ENCODE results near the gene PVALEF.

Gene PVALEF

DNA sequence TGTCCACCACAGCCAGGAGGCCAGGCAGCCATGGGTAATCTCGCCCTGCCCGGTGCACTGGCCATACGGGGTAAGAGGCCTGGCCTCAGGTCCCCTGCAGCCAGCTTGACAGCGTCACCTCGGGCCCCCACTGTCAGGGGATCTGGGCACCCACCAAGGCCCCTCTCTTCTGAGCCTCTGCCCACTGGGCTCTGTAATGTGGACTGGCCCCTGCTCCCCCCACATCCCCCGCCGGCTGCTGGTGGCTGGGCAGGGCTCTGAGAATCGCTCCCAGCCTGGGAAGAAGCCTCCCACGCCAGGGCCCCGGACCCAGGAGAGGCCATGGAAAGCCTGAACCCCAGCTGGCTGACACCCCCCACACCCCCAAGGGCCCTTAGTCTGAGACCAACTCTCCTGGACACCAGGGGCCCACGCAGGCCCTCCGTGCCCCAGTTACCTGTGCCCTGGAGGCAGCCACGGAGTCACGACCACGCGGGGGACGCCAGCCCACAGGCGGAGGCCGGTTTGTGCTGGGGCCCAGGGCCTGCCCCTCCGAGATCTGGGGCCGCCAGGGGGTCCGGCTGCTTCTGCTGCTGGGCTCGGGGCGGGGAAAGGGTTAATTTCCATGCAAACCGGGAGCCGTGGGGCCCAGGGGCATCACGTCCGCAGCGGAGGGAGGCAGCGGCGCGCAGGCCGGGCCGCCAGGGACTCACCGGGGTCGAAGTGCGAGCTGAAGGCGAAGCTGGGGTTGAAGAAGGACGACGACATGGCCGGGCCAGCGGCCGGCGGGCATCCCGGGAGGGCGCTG lies at the start of gene PVALEF:
PVALEF (plus strand) TSS at position 262 of the 787 bp plus-strand sequence. CDS start 15,720 bp downstream, outside the sequence.
- DNase-seq = no peak

DNA sequence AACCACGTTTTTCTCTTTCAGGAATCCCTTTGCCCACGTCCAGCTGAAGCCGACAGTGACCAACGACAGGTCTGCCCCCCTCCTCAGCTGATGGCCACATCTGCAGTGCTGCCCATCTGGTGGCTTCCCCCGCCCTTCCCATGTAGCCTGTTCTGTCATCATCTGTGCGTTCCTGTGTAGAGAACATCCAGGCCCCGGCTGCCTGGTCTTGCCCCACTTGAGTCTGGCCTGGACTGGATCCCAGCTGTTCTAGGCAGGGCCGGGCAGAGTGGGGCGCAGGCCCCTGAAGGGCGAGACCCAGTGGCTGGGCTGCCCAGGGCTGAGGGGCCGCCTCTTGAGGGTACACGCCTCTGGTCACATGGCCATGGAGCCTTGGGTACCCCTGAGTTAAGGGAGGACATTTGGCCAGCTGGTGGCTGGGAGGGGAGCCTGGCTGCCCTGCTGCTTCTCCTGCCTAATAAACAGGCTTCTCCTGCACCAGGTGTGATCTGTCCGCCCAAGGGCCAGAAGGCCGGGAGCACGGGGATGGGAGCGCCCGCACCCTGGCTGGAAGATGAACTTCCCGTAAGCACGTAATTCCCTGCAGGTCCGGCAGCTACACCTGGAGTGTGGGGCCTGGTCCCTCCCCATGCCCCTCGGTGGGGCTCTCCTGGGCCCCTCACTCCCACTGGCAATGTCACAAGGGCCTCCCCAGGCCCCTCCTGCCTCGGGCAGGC lies 49.4 kb upstream of the PVALEF start:
- no peak for DNase-seq

DNA sequence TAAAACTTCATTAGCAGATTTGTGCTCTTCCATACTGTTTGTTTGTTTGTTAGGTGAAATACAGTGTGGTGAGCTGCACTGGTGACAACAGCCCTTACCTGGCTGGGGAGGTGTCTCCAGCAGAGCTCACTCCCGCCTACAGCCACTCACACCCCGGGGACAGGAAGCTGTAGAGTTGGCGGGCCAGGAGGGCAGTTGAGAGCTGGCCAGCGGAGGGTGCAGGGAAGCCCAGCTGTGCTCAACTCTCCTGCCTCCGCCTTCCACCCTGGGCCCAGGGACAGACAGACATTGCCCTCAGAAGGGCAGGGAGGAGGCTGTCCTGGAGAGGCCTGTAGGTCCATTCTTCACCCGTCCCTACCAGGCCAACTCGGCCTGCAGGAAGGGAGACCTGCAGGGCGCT lies 48.6 kb upstream of the PVALEF start:
- DNase-seq = no peak

DNA sequence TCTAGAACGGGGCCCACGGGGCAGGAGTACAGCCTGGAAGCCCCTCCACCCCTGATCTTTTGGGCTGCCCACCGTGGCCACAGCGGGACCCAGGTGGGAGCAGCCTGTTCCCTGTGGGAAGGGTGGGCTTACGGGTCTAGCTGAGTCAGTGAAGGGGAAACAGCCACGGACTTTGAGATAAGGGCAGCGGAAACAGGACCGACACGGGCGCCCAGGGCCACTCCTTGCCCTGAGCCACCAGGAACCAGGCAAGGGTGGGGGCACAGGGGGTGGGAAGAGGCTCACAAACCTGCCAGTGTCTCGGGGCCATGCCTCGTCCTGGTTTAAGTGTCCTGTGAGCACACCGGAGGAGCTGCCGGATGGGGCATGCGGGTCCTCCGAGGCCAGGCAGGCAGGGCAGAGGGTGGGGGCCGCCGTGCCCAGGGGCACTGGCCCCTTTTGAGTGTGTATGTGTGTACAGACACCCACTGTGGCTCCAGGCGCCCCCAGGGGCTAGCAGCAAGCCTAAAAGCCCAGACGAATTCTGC lies 47.6 kb upstream of the PVALEF start:
- no peak for DNase-seq

DNA sequence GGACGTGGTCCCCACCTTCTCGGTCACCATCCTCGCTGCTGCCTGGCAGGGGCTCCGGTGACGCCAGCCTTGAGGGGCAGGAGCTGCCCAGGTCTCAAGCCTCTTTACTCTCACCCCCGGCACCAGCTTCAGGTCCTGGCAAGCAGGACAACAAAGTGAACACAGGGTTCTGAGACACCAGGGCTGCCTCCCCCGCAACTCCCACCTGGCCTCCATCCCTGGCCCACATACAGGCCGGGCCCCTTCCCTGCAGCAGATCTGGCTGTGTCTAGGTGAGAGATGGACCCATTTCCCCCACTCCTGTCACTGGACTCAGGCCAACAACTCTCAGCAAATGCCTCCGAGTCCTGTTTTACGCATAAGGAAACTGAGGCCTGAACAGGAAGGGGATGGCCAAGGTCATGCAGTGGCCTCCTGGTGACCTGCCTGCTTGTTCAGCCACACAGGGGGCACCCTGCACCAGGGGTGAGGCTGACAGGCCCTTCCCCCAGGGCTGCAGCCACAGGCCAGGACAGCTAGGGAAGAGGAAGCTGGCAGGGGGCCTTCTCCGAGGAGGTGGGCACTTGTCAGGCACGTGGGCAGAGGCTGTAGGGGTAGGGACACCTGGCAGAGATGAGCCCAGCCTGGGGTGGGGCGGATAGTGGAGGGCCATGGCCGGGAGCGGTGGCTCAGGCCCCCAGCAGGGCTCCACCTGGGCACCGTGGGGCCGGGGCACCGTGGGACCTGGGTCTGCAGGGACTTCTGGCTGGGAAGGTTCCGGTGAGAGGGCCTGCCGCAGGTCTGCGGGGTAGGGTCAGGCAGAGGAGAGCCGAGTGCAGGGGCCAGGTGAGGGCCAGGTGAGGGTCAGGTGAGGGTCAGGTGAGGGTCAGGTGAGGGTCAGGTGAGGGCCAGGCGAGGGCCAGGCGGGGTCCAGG lies 46.7 kb upstream of the PVALEF start:
- DNase-seq = no peak

DNA sequence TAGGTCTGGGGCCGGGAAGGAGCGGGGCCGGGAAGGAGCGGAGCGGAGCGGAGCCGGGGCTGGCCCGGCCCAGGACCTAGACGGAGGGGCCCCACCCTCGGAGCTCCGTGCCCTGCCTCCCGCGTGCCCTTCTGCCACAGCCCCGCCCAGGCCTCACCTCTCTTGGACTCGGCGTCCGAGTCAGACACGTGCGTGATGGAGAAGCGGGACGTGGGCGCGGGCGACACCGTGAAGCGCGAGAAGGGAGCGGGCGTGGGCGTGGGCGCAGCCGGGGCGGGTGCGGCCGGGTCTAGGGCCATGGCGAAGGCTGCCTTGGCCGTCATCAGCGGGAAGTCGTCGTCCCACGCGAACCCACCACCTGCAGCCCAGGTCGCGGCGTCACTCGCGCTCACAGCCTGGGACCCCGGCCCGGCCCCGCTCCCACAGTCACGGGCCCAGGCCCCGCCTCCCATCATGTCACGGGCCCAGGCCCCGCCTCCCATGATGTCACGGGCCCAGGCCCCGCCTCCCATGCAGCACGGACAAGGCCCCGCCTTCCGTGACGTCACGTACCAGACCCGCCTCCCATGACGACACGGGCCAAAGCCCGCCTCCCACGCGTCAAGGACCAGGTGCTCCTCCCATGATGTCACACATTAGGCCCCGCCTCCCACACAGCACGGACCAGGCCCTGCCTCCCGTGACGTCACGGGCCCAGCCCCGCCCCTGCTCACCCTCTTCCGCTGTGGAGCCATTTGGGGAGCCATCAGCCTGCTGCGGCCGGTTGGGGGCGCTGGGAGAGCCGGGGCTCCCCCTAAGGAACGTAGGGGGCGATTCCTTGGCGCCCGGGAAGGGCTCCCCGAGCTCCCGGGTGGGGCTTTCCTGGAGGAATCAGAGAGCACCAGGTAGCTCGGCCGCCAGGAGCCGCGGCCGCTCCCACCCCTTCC lies 45.8 kb upstream of the PVALEF start:
- DNase-seq = peak; percentile 97 to 99

DNA sequence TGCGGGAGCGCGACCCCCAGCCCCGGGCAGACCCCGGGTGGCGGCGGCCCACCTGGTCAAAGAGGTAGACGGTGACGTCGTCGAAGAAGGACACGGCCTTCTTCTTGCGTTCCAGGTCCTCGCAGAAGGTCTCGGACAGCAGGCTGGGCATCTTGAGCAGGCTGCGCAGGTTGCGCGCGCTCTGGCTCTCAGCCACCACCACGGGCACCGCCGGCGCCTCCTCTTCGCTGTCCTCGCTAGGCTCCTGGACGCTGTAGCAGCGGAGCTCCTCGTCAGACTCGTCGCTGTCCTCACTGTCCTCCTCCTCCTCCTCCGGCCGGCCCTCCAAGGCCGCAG lies 45.2 kb upstream of the PVALEF start:
- DNase-seq = peak in 1 of 2 experiments; percentile 36

DNA sequence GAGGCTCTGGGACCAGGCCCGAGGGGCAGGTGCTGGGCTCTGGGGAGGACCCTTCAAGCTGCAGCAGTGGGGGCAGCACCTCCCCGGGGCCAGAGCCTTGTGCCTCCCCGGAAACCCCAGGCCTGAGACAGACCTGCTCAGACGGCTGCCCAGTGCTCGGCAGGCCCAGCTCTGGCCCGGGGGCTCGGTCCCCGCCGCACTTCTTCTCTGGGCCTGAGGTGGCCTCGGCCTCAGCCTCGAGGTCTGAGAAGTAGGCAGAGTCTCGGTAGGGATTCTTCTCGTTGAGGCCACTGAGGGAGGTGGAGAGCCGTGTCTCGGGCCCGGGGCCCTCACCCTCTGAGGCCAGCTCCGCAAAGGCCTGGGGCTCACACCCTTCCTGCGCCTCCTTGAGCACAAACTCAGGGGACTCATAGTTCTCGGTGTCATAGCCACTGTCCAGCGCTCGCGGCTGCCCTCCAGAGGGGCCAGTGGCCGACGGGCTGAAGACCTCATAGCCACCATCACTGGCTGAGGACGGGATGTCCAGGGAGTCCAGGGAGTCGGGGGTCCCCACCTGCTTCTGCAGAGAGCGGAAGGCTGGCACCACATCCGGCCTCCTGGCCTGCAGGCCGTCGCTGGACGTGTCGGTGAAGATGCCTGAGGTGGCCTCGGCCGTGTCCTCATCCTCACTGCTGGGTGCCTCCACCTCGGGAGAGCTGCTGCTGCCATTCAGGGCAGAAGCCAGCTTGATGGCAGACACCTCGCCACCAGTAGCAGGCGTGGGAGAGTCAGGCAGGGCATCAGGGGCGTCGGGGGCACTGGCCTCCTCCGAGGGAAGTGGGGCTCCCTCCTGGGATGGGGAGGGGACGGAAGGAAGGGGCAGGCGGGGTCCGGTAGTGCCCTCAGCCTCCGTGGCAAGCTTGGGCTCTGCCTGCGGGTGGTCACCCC lies 44.3 kb upstream of the PVALEF start:
- DNase-seq = no peak

DNA sequence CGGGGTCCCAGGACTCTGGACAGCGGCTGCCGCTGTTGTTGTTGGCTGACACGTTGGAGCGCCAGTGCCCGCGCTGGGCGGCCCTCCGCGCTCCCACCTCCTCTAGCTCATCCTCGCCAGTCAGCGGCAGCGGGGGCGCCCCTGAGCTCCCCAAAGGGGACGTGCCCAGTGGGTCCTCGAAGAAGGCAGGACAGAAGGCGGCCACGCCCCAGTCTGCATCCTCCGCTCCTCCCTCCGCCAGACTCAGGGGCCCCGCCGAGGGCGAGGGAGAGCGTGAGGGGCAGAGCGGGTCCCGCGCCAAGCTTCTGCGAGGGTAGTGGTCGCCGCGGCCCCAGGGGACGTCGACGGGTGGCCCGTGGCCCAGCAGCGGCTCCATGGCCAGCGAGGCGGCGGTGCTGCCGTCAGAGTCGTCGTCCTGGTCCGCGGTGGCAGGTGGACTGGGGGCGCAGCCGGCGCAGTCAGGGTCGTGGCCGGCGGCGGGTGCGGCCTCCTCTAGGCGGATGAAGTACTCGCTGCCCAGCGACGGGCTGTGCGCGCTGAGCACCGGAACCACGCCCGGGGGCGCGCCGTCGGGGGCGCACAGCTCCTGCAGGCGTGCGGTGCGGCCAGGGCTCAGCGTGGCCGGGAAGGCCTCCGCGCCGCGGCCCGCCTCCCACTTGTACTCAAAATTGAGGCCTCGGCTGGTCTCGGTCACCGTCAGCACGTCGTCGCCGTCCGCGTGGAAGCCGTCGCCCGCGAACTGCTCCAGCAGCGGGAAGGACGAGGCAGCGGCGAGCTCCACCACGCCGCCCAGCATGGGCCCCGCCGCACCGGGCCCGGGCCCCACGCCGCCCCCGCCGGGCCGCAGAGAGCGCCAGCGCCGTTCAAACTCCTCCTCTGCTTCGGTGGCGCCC lies 43.2 kb upstream of the PVALEF start:
- DNase-seq = no peak

DNA sequence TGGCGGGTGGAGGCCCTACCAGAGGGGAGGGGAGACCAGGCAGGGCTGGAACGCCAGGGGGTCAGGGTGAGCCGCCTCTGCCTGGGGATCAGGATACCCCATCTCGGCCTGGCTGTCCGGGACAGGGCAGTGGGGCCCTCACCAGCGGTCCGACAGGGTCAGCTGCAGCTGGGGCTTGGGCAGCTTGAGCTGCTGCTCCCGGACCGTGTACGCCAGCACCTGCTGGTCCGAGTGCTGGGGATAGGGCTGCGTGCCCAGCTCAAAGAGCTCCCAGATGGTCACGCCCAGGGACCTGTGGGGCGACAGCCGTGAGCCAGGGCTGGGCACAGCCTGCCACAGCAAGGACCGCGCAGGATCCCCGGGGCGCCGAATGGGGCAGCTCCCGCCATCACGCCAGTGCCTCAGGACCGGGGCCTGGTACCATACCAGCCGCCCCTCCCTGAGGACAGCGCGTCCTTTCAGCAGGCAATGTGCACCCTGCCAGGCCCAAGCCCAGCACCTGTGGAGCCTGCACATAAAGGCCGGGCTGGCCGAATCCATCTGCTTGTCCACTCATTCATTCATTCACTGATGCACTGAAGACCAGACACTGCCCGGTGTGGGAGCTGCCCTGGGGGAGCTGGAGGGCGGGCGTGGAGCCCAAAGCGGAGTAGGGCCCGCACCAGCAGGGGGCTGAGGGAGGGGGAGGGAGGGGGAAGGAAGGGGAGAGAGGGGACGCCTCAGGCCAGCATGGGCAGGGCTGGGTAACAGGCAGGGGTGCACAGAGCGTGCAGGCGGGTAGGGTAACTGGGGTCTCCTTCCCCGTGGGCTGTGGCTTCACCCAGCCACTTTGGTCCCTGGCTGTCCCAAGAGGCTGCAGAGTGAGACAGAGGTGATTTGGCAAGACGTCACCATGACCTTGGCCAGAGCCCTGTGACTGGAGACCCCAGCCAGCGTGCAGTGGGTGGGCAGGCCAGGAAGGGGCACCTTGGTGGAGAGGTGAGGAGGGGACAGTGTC lies 42.0 kb upstream of the PVALEF start:
- DNase-seq = no peak

DNA sequence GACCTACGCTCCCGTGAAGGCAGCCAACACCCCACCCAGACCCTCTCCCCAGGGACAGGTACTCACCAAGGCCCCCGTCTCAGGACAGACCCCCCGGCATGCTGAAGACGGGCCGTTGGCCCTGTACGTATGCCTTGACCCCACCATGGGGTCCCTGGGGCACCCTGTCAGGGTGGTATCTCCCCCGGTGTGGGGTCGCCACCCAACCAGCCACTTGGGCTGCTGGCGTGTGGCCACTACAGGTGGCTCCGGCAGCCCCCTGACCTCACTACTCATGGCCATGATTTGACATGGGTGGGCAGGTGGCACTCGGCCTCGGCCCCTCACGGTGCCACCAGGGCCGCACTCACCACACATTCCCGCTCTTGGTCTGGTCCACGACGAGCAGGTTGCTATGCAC lies 40.9 kb upstream of the PVALEF start:
- no peak for DNase-seq

DNA sequence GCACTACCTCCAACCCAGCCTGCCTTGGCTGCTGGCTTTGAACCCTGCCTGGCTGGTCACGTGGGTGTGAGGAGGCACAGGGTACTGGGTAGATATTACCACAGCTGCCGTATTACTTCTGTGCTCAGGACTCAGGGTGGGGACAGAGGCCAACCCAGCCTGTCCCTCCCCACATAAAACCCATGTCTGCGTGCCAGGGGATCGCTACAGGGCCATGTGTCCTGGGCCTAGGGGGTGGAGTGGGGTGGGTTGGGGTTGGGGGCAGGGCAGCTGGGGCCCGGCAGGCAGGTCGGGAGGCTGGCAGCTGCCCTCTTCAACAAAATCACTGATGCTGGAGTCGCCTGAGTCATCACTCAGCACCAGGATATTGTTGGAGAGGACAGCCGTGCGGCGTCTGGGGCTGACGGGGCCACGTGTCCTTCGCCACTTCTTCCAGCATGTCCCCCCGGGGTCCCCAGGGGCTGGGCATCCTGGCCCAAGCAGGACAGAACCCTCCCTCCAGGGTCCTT lies 39.7 kb upstream of the PVALEF start:
- no peak for DNase-seq

DNA sequence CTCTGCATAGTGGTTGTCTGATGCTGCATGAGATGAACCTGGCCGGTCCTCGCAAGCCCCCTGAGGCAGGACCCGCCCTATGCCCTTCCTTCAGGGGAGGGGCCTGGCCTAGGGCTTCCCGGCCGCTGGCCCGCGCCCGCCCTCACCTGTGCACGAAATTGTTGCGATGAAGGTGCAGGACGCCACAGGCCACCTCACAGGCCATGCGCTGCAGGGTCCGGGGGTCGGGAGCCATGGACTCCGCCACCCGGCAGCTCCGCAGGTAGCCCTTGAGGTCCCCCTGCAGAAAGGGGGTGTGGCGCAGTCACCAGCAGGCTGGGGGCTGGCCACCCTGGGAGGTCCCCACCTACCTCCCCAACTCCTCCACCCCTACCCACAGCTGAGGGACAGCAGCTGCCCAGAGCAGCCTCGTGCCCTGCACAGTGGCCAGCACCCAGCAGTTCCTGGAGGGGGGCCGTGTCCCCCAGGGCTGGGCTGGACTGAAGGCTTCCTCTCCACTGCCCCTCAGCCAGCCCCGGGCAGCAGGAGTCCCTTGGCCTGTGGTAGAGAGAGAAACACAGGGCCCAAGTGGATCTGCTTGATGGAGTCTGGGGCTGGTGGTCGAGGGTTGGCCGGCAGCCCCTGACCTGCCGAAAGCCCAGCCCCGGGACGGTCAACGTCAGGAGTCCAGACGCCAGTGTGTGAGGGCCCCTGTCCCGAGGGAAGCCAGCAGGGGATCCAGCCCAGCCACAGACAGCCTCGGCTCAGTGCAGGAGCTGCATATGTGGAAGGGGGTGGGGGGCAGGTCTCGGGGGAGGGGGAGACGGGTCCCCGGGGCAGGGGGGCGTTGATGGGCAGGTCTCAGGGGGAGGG lies 38.8 kb upstream of the PVALEF start:
- DNase-seq = no peak

DNA sequence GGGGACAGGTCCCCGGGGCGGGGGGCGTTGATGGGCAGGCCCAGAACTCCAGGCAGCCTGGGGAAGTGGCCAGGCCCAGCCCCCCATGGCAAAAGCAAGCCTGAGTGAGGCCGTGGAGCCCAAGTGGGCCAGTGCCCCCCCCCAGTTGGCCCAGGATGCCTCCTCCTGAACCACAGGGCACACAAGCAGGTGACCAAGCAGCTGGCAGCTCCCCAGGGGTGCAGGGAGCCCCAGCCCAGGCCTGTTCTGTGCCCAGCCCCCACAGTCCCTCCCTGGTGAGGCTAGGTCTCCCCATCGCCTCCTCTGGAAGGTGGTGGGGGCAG lies 38.2 kb upstream of the PVALEF start:
- no peak for DNase-seq

DNA sequence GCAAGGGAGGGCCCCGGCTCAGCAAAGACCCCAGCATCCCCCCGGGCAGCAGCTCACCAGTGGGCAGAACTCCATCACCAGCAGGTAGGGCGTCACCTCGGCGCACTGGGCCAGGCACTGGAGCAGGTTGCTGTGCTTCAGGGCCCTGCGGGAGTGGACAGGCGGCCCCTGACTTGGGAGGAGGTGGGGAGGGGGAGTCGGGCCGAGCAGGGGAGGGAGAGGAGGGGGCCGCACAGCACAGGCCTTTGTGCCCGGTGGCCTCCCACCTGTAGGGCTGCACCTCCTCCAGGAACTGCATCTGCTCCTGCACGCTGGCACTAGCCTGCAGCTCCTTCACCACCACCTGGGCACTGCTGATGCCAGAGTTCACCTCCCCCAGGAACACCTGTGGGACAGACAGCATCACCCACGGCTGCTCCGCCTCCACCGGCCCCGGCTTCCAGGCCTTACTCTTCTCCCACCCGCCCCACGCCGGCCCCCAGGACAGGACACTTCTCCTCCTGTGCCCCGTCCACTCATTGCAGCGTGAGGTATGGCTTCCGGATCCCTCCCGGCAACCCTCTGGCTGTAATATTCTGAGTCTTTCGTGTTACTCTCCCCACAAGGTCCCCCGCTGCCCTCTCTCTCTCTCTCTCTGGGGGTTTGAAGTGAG lies 37.7 kb upstream of the PVALEF start:
- DNase-seq = no peak

DNA sequence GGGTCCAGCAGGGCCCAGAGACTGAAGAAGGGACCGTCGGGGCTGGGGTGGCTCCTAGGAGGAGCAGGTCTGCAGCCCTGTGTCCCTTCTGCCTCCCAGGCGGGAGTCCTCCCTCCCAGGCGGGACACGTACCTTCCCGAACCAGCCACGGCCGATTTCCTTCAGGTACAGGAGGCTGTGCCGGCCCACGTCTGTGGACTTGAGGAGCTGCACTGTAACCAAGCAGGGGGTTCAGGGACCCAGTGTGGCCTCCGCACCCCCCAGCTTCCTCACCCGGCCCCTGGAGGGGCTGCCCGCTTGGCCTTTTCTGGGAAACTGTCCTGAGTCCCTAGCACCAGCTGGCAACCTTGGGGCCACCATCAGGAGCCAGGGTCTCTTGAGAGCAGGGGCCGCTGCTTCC lies 37.0 kb upstream of the PVALEF start:
- DNase-seq = no peak

DNA sequence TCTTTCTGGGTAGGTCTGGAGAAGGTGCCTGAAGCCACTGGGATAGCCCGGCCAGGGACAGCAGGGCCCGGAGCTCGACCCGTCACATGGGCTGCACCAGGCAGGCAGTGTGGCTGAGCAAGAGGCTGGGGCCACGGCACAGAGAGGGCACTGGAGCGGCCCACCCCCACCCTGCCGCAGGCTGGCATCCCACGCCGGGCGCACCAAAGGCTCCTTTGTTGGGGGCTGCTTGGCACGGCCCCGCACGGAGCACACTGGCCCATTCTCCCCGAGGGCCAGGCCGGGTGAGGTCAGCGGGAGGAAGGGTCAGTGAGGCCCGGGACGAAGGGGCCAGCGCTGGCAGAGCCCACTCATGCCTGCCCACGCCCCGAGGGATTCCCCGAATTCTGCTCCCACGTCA lies 36.5 kb upstream of the PVALEF start:
- no peak for DNase-seq

Data from NCI-H1930 (cell line).